Hematopoietic multipotent progenitor cell treated with erythropoietin and hydrocortisone succinate and interleukin-3 and kit ligand, for 6 days (in vitro differentiated cells): ENCODE data around the gene ZIC4.
A peak's percentile ranks its signal among the peaks of the same experiment; 100 is the strongest.

Experiments used
- DNase-seq: peaks from one replicate; pipeline ENCODE4 v3.0.0-alpha.2; 2015

Gene ZIC4

GRCh38 chr3:147389717-147390116 is 16.6 kb downstream of the ZIC4 start:
- no peak for DNase-seq

- no peak for DNase-seq
Observed at GRCh38 chr3:147388700-147389580, 17.4 kb downstream of the ZIC4 start.

- no peak for DNase-seq
Observed at GRCh38 chr3:147387885-147388699, 18.3 kb downstream of the ZIC4 start.

- no peak for DNase-seq
Observed at GRCh38 chr3:147387291-147387884, 19.0 kb downstream of the ZIC4 start.

- DNase-seq, result no peak
Observed at GRCh38 chr3:147385059-147386012, 21.0 kb downstream of the ZIC4 start.

GRCh38 chr3:147384210-147385058 is 21.9 kb downstream of the ZIC4 start:
- peak; percentile 18 for DNase-seq

- DNase-seq, result peak; percentile 17
Observed at GRCh38 chr3:147383617-147384016, 22.7 kb downstream of the ZIC4 start.

GRCh38 chr3:147381596-147381995 is 24.7 kb downstream of the ZIC4 start:
- no peak for DNase-seq

GRCh38 chr3:147380977-147381376 is 25.4 kb downstream of the ZIC4 start:
- DNase-seq, result no peak

- no peak for DNase-seq
Observed at GRCh38 chr3:147380387-147380951, 25.9 kb downstream of the ZIC4 start.

- DNase-seq, result no peak
Observed at GRCh38 chr3:147379651-147380050, 26.7 kb downstream of the ZIC4 start.

- no peak for DNase-seq
Observed at GRCh38 chr3:147377412-147378367, 28.7 kb downstream of the ZIC4 start.

- DNase-seq, result no peak
Observed at GRCh38 chr3:147373301-147373700, 33.0 kb downstream of the ZIC4 start.

- no peak for DNase-seq
Observed at GRCh38 chr3:147372525-147373027, 33.8 kb downstream of the ZIC4 start.

GRCh38 chr3:147371771-147372340 is 34.5 kb downstream of the ZIC4 start:
- no peak for DNase-seq

GRCh38 chr3:147371140-147371539 is 35.2 kb downstream of the ZIC4 start:
- no peak for DNase-seq

GRCh38 chr3:147370349-147370748 is 36.0 kb downstream of the ZIC4 start:
- no peak for DNase-seq

- no peak for DNase-seq
Observed at GRCh38 chr3:147369661-147370123, 36.7 kb downstream of the ZIC4 start.

GRCh38 chr3:147369231-147369630 is 37.1 kb downstream of the ZIC4 start:
- no peak for DNase-seq
